Measurements from ENCODE around the gene RPL18. TPM values are rescaled to one million over a fixed set of nuclear protein-coding genes. Genes with fewer than 3 reads are reported as not detected.

RPL18 gene
- total RNA-seq, 1 donor, result 2,431 TPM

DNA sequence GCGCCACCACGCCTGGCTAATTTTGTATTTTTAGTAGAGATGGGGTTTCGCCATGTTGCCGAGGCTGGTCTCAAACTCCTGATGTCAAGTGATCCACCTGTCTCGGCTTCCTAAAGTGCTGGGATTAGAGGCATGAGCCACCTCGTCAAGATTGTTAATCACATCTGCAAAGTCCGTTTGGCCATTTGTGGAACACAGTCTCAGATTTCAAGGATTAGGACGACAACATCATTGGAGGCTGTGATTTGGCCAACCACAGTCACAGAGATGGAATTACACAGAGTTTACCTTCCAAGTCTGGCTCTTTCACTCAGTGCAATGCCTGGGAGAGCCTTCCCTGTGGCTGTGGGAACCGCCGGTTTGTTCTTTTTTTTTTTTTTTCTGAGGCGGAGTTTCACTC, 49.2 kb downstream of the RPL18 start:
- Histone ChIP-seq H3K27me3 (ENCODE audit: insufficient read depth, low read length) (no peaks in the 10 kb centered on the region), H3K9me3 (ENCODE audit: low read depth, low read length) (no peaks in the 10 kb centered on the region), H3K4me3 (ENCODE audit: low read length) (no peak overlapping the region), H3K4me1 (ENCODE audit: insufficient read depth, low read length) (no peaks in the 10 kb centered on the region)

GRCh38 chr19:48568345-48568886, 50.6 kb downstream of the RPL18 start:
- Histone ChIP-seq H3K9me3 (ENCODE audit: low read depth, low read length) (no peaks in the 10 kb centered on the region), H3K4me1 (ENCODE audit: insufficient read depth, low read length) (no peaks in the 10 kb centered on the region), H3K4me3 (ENCODE audit: low read length) (no peak overlapping the region), H3K27me3 (ENCODE audit: insufficient read depth, low read length) (no peaks in the 10 kb centered on the region)

Other genes starting within 250 kb of the RPL18 start
- gene KDELR1, start 227.6 kb downstream of the RPL18 start, total RNA-seq, result 20.0 TPM
- 0.10 TPM for gene GRIN2D, start 225.5 kb downstream of the RPL18 start, total RNA-seq
- 15.2 TPM for gene GRWD1, start 173.2 kb downstream of the RPL18 start, total RNA-seq
- 1.7 TPM for gene KCNJ14, start 163.6 kb downstream of the RPL18 start, total RNA-seq
- gene CYTH2, start 149.8 kb downstream of the RPL18 start, total RNA-seq, result 14.9 TPM
- 1.5 TPM for gene LMTK3, start 107.3 kb downstream of the RPL18 start, total RNA-seq
- gene SULT2B1, start 67.0 kb downstream of the RPL18 start, total RNA-seq, result not detected
- gene SPACA4, start 12.4 kb downstream of the RPL18 start, total RNA-seq, result not detected
- 0.73 TPM for gene FAM83E, start 4.1 kb downstream of the RPL18 start, total RNA-seq
- gene SPHK2, start 328 bp upstream of the RPL18 start, total RNA-seq, result 4.5 TPM
- 28.2 TPM for gene DBP, start 18.2 kb upstream of the RPL18 start, total RNA-seq
- 2.4 TPM for gene CA11, start 27.0 kb upstream of the RPL18 start, total RNA-seq
- 0.63 TPM for gene NTN5, start 53.8 kb upstream of the RPL18 start, total RNA-seq
- not detected for gene FUT2, start 76.8 kb upstream of the RPL18 start, total RNA-seq
- 0.10 TPM for gene MAMSTR, start 100.5 kb upstream of the RPL18 start, total RNA-seq
- gene RASIP1, start 121.4 kb upstream of the RPL18 start, total RNA-seq, result 0.10 TPM
- gene IZUMO1, start 127.7 kb upstream of the RPL18 start, total RNA-seq, result not detected
- not detected for gene FUT1, start 133.5 kb upstream of the RPL18 start, total RNA-seq
- not detected for gene FGF21, start 136.3 kb upstream of the RPL18 start, total RNA-seq
- 3.9 TPM for gene BCAT2, start 191.9 kb upstream of the RPL18 start, total RNA-seq
- 0.42 TPM for gene HSD17B14, start 217.3 kb upstream of the RPL18 start, total RNA-seq
- 1.3 TPM for gene PLEKHA4, start 249.4 kb upstream of the RPL18 start, total RNA-seq

Data from mononuclear cell (primary cell).